NCI-H82 (cell line): ENCODE measurements around the gene SRCIN1.
"Not testable (repeated sequence)": the region's sequence is repeated elsewhere in the genome, so short reads cannot be mapped to it uniquely, and the experiment has no call there.

Experiments used
- DNase-seq: peaks from one replicate; lab custom pipeline; 2025; lab: John Stamatoyannopoulos, UW

Gene SRCIN1

DNA sequence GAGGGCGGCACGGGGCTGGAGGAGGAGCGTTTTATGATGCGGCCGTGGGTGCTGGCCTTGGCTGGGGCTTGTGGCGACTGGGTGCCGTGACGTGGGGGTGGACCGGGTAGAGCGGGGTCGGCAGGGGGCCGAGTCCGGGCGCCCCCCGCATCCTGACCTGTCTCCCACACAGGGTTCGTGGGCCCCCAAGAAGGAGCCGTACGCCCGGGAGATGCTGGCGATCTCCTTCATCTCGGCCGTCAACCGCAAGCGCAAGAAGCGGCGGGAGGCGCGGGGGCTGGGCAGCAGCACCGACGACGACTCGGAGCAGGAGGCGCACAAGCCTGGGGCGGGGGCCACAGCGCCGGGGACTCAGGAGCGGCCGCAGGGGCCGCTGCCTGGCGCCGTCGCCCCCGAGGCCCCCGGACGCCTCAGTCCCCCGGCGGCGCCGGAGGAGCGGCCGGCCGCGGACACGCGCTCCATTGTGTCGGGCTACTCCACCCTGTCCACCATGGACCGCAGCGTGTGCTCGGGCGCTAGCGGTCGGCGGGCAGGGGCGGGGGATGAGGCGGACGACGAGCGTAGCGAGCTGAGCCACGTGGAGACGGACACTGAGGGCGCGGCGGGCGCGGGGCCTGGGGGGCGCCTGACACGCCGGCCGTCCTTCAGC, 95.9 kb downstream of the SRCIN1 start:
- no peak for DNase-seq

DNA sequence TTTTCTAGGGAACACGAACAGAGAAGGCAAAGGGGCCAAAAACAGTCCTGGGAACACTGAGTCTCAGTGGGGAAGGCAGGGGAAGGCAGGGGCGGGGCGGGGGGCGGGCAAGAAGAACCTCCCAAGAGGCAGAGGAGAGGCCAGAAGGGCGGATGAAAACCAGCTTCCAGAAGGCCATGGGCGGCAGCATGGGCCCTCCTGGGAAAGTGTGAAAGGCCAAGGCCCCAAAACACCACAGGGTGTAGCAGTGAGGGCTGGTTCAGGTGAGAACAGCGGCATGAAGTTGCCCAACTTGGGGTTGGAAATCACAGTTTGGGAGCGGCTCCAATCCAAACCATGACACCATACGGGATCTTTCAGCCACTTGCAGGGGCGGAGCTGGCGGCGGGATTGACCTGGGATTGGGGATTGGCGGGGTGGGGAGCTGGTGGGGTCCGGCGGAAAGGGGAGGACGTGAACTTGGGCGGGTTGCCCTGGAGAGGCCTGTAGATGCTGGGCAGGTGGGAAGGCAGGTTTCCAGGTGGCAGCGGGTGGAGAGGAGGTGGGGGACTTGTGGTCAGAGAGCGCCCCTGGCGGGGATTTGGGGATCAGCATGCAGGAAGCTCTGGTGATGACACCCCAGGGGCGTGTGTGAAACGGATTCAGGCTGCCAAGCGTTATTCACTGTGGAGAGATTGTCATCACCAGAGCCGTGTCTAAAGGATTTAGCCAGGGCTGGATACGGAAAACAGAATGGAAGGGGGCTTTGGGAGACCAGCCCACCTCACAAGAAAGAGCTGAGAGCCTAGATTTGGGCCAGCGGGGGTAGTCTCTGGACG, 96.6 kb downstream of the SRCIN1 start:
- peak; percentile 67 for DNase-seq

DNA sequence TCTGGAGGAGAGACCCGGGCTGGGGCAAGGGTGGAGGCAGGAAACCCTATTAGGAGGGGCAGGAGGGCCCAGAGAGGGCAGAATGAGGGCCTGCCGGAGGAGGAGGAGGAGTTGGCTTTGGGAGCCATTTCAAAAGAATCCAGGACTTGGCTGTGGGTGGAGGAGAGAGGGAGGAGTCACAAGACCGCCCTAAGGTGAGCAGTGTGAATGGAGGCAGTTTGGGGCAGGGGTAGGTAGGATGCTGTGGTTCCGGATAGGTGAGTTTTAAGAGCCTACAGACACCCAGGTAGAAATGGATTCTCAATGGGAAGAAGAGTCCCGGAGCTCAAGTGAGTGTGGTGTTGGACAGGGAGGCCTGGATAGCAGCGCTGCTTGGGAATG, 97.2 kb downstream of the SRCIN1 start:
- DNase-seq: no peak

DNA sequence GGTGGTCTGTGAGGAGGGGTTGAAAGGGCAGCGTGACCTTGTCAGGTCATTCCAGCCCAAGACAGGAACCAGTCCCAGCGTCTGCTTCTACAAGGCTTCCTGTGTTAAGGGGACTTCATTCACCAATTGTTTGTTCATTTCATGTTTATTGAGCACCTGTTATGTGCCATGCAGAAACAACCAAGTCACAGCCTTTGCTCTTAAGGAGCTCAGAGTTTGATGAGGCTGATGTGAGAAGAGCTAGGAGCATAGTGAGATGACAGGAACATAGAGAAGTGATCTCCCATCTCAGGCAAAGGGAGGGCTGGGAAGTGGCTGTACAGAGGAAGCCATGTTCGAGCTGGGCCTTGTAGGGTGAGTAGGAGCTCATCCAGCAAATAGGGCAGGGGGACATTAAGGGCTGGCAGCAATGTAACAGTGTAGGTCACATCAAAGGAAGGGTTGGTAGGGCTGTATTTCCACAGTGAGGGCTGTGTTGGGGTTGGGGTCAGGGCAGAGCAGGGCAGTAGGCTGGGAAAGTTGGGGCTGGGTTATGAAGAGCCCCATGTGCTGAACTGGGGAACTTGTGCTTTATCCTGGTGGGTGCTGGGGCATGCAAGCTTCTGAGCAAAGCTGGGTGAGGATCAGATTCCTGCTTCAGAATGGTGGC, 97.7 kb downstream of the SRCIN1 start:
- no peak for DNase-seq

DNA sequence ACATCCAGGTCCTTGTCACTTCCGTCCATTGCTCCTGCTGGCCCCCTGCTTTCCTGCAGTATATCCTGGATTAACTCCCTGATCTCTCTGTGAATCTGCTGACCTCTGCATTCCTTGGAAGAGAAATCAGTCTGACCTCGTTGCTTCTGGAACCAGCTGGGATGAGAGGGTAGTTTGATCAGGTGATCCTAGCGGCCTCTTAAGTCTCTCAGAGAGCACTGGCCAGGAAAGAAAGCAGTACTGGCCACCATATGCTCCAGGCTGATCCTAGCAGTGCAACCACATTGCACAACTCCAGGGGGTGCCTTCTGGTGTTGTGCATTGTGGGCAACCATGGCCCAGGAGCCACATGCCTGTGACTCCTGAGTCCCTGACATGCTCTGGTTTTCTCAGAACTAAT, 98.3 kb downstream of the SRCIN1 start:
- peak; percentile 37 for DNase-seq

DNA sequence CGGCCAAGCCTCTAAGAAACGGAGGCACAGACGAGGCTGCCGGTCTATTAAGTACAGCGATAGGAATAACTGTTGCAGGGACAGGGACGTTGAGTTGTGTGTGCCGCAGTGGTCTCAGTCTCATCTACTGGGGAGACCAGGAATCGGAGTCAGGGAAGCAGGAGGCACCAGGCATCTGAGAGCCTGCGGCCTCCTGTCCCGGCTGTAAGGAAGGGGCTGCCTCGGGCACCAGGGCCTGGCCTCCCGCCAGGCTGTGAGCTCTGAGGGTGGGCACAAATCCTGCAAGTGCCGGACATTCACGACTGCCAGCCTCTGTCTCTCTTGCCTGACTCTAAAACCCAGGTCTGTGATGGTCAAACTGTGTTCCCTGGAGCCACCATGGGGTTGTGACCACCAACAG, 101.5 kb downstream of the SRCIN1 start:
- no peak for DNase-seq

DNA sequence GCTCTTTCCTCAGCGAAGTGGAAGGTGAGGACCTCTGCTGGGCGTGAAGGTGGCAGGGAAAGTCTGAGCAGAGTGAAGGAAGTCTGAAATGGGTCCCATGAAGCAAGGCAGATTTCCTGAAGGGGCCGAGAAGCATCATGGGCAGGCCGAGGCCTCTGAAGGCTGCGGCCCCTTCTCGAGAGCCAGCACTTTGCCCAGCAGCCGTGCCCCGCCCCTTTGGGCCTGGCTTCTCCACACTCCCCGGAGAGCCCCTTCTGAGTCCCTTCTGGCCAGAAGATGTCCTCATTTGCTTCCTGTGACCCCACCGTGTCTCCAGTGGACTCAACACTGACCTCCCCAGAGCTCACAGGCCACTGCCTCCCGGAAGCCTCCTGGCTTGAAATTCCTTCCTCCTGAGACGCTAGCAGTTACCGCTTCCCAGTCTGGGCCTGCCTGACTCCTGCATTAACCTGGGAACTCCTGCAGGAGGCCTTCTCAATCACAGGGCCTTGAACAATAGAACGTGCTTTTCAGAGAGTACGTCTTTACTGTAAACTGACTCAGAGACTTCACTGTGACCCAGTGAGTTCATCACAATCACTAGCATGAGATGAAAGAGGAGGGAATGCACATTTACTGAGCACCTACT, 102.4 kb downstream of the SRCIN1 start:
- not testable (repeated sequence) for DNase-seq

DNA sequence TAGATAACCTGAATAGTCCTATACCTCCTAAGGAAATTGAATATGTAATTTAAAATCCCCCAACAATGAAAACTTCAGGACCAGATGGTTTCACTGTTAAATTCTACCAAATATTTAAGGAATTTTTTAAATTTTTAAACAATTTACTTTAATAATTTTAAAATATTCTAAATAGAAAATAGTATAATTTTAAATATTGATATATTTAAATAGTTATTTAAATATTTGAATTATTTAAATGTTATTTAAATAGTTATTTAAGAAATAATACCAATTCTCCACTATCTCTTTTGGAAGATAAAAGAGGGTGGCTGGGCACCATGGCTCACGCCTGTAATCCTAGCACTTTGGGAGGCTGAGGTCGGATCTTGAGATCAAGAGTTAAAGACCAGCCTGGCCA, 104.0 kb downstream of the SRCIN1 start:
- DNase-seq: not testable (repeated sequence)

DNA sequence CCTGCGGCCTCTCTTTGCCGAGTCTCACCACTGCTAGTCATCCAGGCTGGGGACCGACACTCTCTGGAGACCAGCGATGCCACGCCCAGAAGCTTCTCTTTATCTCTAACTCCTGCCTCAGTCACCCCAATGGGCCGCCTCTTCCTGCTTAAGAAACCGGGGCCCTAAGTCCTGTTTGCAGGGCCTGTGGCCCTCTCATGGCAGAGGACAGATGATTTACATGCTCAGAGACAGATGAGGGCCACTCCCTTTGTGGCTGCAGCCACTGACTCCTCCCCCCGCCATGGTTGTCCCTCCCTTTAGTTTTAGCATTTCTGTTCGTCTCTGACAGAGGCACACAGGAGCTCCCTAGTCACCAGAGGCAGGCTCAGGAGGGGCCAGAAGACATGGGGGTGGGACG, 106.5 kb downstream of the SRCIN1 start:
- DNase-seq: not testable (repeated sequence)

DNA sequence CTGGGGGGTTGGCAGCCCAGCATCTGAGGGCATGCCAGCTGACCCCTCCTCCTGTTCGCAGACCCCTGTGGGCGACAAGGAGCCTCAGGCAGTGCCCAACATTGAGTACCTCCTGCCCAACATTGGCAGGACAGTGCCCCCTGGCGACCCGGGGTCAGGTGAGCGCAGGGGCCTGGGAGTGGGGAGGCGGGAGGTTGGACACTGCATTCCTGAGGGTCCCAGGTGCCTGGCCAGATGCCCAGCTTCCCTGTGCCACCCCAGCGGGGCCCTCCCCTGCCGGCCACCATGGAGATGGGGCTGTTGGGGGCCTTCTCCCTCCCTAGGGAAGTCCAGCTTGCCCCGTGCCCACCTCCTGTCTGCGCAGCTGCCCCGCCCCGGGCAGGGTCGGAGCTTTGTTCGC, 107.4 kb downstream of the SRCIN1 start:
- no peak for DNase-seq

DNA sequence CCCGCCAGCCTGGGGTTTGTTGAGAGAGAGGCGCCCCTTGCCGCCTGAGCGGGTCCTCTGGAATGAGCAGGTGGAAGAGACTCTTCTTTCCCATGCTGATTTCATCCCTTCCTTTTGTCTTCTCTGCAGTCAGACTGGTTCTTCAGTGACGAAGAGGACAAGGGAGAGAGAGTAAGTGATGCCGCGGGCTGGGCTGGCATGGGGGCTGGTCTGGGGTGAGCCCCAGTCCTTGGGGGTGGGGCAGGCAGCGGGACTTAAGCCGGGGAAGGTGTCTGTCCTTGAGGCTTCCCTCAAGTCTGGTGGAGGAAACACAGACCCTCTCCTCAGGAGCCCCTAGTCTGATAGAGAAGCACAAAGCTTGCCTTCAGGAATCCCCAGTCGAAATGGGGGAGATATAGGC, 108.1 kb downstream of the SRCIN1 start:
- not testable (repeated sequence) for DNase-seq

DNA sequence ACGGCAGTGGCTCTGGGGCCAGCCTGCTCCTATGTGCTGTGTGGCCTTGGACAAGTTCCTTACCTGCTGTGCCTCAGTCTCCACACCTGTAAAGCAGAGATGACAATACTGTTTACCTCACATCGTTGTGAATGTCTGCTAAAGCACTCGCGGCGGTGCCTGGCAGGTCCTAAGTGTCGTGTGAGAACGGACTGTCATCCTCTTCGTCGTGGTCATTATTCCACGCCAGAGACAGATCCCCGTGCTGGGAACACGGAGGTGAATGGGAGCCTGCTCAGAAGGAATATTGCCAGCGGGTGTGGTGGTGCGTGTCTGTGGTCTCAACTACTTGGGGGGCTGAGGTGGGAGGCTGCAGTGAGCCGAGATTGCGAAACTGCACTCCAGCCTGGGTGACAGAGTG, 111.6 kb downstream of the SRCIN1 start:
- not testable (repeated sequence) for DNase-seq

DNA sequence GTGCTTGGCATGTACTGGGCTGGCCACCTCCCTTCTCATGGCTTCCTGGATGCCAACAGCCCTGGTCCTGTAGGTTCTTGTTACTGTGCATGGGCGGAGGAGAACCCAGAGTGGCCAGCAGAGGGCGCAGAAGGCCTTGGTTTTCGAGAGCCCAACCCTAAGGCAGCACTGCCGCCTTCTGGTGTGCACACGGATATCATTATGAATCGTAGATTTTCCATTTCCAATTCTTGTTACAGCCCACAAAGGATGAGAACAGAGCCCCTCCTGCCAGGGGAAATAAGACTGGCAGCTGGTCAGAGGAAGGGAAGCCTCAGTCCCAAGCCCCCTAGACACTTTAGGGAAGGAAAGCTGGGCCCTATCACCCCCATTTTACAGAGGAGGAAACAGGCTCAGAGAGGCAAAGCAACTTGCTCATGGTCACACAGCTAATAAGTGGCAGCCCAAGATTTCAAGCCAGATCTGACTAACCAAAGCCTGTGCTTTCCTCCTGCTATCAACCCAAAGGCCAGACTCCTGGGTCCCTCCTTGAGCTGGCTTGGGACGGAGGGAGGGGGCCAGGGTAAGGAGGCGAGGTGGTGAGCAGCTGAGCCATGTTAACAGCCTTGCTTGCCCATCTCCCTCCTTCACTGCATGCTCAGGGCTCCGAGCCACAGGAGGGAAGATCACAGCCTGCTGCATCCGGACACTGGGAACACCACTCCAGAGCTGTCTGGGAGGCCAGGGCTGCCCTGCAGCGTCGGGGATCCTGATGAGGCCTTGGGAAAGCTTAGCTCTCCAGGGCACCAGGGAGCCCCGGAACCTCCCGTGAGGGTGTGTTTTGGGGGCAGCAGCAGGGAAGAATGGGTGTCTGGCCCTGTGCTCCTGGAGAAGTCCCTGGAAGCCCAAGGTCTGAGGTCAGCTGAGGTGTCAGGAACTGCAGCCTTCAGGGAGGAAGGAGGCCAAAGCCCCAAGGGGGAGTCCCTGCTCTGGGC, 113.4 kb downstream of the SRCIN1 start:
- DNase-seq: peak; percentile 95

DNA sequence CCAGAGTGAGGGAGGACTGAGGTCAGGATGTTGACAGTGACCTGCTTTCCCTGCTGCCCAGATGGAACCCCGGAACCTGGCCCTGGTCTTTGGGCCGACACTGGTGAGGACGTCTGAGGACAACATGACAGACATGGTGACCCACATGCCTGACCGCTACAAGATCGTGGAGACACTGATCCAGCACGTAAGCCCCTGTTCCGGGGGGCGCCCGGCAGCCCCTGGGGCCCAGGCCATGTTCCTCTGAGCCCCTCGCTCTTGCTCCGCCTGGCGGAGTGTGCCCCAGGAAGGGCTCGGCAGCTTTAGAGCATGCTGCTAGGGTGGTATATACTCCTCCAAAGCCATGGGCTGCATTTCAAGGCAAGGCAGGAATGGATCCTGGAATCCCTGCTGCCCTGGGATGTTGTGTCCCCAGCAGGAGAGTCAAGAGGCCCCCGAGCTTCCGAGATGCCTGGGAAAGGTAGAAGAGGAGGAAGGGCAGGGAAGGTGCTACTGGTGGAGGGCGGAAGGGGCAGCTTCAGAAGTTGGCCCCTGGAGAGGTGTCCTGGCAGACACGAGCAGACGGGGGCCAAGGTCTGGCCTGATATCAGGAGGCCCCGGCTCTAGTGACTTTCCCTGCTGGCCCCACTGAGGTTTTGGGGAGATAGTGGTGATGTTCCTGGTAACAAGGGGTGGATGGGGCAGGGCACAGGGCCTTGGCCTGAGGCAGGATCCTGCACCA, 114.2 kb downstream of the SRCIN1 start:
- DNase-seq: not testable (repeated sequence)

DNA sequence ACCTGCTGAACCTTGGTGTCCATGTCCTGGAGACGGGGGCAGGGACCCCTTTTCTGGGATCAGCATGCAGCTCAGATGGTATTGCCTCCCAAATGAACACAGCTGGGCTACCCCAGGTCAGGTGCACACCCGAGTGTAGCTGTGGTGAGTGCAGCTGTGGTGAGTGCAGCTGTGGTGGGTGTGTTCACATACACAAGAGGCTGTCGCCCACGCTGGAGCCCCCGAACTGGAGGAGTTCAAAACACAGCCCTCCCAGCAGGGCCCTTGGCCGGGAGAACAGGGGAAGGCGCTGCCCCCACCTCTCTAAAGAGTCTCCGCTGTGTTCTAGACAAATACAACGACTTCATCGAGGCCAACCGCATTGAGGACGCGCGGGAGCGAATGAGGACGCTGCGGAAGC, 116.0 kb downstream of the SRCIN1 start:
- not testable (repeated sequence) for DNase-seq

DNA sequence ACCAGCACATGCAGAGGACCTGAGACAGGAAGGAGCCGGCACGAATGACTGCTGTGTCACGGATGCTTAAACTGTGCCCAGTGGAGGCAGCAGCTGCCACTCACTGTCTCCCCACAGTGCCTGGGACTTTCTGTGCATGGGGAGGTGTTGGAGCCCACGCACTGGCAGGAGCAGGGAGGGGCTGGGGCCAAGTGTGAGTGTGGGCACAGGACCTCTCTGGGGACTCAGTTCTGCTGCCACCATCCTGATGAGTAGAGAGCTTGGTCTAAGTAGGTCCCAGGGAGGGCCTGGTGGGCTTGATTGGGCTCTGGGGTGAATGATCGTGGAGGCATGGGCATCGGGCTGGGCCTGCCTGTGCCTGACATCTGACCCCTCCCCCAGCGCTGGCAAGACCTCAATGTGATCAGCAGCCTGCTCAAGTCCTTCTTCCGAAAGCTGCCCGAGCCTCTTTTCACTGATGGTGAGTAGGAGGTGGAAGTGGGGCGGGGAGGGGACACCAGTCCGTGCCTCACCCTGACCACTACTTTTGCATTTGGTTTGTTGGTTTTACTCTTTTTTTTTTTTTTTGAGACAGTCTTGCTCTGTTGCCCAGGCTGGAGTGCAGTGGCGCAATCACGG, 120.0 kb downstream of the SRCIN1 start:
- not testable (repeated sequence) for DNase-seq

DNA sequence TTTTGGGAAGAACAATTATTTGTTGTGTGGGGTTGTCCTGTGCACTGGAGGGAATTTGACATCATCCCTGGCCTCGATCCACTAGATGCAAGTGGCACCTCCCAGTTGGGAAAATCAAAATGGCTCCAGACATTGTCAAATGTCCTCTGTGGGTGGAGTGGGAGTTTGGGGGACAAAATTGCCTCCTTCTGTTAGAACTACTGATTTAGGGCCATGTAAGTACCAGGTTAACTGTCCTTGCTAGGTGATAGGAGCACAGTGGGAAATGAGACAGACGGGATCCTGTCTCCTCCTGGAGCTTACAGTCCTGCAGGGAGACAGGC, 120.6 kb downstream of the SRCIN1 start:
- no peak for DNase-seq

DNA sequence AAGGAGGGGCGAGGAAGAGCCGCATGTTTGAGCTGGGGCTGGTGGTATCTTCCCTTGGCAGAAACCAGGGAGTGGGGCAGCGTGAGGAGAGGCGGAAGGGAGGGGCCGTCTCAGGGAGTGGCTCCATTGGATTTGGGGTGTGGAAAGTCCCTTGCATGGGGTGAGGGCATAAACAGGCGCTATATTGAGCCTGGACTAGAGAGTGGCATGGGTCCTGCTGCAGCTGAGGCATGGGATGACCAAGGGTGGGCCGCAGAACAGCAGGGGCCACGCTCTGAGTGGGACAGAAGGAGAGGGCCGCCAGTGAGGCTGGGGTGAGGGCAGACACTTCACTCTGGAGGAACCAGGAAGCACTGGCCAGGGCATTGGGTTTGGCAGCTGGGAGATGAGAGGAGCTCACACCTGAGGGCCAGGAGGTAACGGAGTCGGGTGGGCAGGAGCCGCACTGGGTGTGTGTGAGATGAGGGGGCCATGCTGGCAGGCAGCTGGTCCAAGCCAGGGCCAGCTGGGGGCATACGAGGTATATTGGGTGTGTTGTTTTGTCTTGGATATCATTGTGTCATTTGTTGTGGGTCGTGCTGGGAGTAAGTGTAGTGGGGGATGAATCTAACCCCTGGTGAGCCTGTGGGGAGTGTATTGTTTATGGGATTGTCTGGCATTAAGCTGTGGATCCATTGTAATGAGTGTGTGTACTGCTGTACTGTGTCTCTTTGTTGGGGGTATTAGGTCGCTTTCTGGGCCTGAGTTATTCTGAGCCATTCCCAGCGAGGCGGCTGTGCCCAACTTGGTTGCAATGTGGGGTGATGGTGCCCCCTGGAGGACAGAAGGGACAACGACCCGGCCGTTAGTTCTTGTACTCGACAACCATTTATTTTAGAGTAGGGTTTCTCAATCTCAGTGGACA, 121.3 kb downstream of the SRCIN1 start:
- peak; percentile 83 for DNase-seq

DNA sequence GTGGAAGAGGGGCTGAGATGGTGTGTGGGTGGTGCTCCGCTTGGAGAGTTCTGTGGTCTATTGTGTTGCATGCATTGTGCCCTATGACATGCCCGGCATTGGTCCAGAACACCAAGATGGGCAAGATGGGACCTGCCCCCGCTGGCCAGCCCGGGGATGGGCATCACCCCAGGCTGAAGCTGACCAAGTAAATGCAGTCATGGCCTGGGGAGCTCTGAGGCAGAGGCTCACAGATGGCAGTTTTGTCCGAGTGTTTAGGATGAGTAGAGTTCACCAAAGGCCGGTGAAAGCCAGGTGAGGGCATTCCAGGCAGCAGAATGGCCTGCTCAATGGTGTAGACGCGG, 123.1 kb downstream of the SRCIN1 start:
- DNase-seq: not testable (repeated sequence)
